GM20431 (cell line): ENCODE results near the gene DDRGK1.
"Not testable (repeated sequence)": the region's sequence is repeated elsewhere in the genome, so short reads cannot be mapped to it uniquely, and the experiment has no call there.

Experiments used
- in situ Hi-C: fragments of 300-500 bp; cut with MseI, MboI; formaldehyde crosslinking; loops from one replicate; pipeline ENCODE4 v1.15.0; 2020; ENCODE audit warnings: low sequenced_read_pairs; ENCODE audit not compliant: unreplicated experiment

Gene DDRGK1

GRCh38 chr20:3168079-3168828 is 36.2 kb downstream of the DDRGK1 start:
- in situ Hi-C loops, result no loop called here

- in situ Hi-C loops, result no loop called here
These were observed 36.8 kb downstream of the DDRGK1 start for GRCh38 chr20:3167738-3168078.

GRCh38 chr20:3166913-3167342 is 37.6 kb downstream of the DDRGK1 start:
- in situ Hi-C loops, result no loop called here

- in situ Hi-C loops, result no loop called here
These were observed 38.1 kb downstream of the DDRGK1 start for GRCh38 chr20:3166338-3166912.

- in situ Hi-C loops, result no loop called here
These were observed 38.8 kb downstream of the DDRGK1 start for GRCh38 chr20:3165473-3166337.

GRCh38 chr20:3164763-3165410 is 39.6 kb downstream of the DDRGK1 start:
- in situ Hi-C loops, result no loop called here

GRCh38 chr20:3164043-3164762 is 40.3 kb downstream of the DDRGK1 start:
- in situ Hi-C loops, result no loop called here

- in situ Hi-C loops, result no loop called here
These were observed 41.1 kb downstream of the DDRGK1 start for GRCh38 chr20:3163099-3164042.

GRCh38 chr20:3162080-3162611 is 42.3 kb downstream of the DDRGK1 start:
- in situ Hi-C loops, result no loop called here

- in situ Hi-C loops, result no loop called here
These were observed 43.0 kb downstream of the DDRGK1 start for GRCh38 chr20:3161316-3162079.

GRCh38 chr20:3160418-3160817 is 44.1 kb downstream of the DDRGK1 start:
- in situ Hi-C loops, result no loop called here

GRCh38 chr20:3158968-3159431 is 45.5 kb downstream of the DDRGK1 start:
- in situ Hi-C loops, result no loop called here

- in situ Hi-C loops, result no loop called here
These were observed 46.7 kb downstream of the DDRGK1 start for GRCh38 chr20:3157817-3158216.

- in situ Hi-C loops, result no loop called here
These were observed 47.5 kb downstream of the DDRGK1 start for GRCh38 chr20:3156811-3157619.

GRCh38 chr20:3152057-3152644 is 52.3 kb downstream of the DDRGK1 start:
- in situ Hi-C loops, result not testable (repeated sequence)

- in situ Hi-C loops, result no loop called here
These were observed 53.6 kb downstream of the DDRGK1 start for GRCh38 chr20:3150908-3151307.
